Measurements from ENCODE around the gene ITPR2. TPM values are rescaled to one million over a fixed set of nuclear protein-coding genes. Genes with fewer than 3 reads are reported as not detected.

ITPR2 gene
- polyA plus RNA-seq, 1 of the 3 experiments (the other 2 are of a cell fraction) = 2.3 TPM

DNA sequence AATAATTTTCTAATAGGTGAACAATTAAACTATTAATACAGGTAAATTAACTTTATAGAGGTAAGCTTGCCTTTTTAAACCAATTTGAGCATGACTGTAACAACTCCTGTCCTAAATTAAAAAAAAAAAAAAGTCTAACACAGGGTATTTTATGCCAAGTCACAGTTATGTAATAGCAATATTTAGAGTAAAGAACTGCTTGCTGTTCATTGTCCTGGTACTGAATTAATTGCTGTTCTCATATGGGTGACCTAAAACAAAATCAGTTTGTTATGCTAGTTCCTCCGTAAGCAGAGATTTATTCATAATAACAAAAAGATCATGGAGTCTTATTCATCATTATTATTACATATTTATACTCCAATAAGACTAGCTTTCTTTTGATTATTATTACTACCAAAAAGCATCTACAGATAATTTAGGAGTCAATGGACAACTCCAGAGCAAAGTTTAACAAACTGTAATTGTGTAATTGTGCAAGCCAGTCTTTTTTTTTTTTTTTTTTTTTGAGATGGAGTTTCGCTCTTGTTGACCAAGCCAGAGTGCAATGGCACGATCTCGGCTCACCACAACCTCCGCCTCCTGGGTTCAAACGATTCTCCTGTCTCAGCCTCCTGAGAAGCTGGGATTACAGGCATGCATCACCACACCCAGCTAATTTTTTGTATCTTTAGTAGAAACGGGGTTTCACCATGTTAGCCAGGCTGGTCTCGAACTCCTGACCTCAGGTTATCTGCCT, 98.3 kb downstream of the ITPR2 start:
- Histone ChIP-seq H3K27ac (ENCODE audit: low read depth in 2 of 2, low read length in 1 of 2) (no peak overlapping the region), H3K27me3 (ENCODE audit: insufficient read depth) (no peaks in the 10 kb centered on the region), H3K4me3 (ENCODE audit: low read depth in 2 of 2, low read length in 1 of 2) (no peak overlapping the region), H3K9me2 (no peaks in the 10 kb centered on the region), H3K36me3 (replicated peaks in 1 of 2; ENCODE audit: control insufficient read depth in 1 of 2, insufficient read depth in 2 of 2, low read length in 1 of 2) (peaks cover 0 to 3% of the 10 kb centered on the region in 2 experiments), H3K4me2 (no peak overlapping the region), H2AFZ (ENCODE audit: low read depth) (no peak overlapping the region), H3K79me2 (ENCODE audit: insufficient read depth) (peaks cover 4% of the 10 kb centered on the region; the same call in 1 of the 2 replicates), H3K9ac (no peak overlapping the region), H3K4me1 (ENCODE audit: control insufficient read depth in 1 of 2, insufficient read depth in 2 of 2, low read depth in 1 of 2, low read length in 1 of 2) (0 out of 4 replicates have a peak, but pooled peaks cover 0 to 5% of the 10 kb centered on the region in 2 experiments), H3K9me3 (peaks cover 9% of the 10 kb centered on the region), H4K20me1 (ENCODE audit: insufficient read depth) (no peaks in the 10 kb centered on the region), H3F3A (replicated peaks; ENCODE audit: insufficient read depth) (no peaks in the 10 kb centered on the region)
- TF ChIP-seq RFX5 (IDR thresholded peaks at IDR 0.05; ENCODE audit: low read length) = no peak
- no peak for TF ChIP-seq TCF12 (IDR thresholded peaks at IDR 0.05)
- TF ChIP-seq FOSL2 (IDR thresholded peaks at IDR 0.05; ENCODE audit: borderline replicate concordance, low read depth) = no peak
- no peak for TF ChIP-seq EZH2phosphoT487 (IDR thresholded peaks at IDR 0.05; ENCODE audit: borderline replicate concordance, low read depth)
- no peak for TF ChIP-seq SMC3 (IDR thresholded peaks at IDR 0.05; ENCODE audit: low read depth, low read length)
- no peak for TF ChIP-seq RXRA (IDR thresholded peaks at IDR 0.05; ENCODE audit: borderline replicate concordance, low read depth)
- no peak for TF ChIP-seq NRF1 (IDR thresholded peaks at IDR 0.05; ENCODE audit: low read depth, low read length)
- TF ChIP-seq RCOR1 (IDR thresholded peaks at IDR 0.05; ENCODE audit: low read length) = no peak
- no peak for TF ChIP-seq JUND (IDR thresholded peaks at IDR 0.05)
- TF ChIP-seq, protein P1, sequence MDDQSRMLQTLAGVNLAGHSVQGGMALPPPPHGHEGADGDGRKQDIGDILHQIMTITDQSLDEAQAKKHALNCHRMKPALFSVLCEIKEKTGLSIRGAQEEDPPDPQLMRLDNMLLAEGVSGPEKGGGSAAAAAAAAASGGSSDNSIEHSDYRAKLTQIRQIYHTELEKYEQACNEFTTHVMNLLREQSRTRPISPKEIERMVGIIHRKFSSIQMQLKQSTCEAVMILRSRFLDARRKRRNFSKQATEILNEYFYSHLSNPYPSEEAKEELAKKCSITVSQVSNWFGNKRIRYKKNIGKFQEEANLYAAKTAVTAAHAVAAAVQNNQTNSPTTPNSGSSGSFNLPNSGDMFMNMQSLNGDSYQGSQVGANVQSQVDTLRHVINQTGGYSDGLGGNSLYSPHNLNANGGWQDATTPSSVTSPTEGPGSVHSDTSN (IDR thresholded peaks at IDR 0.05) = no peak
- TF ChIP-seq FOXJ3 (CRISPR knock-in tag; IDR thresholded peaks at IDR 0.05) = no peak
- no peak for TF ChIP-seq YY1 (IDR thresholded peaks at IDR 0.05; ENCODE audit: low read depth)
- TF ChIP-seq, protein P2, sequence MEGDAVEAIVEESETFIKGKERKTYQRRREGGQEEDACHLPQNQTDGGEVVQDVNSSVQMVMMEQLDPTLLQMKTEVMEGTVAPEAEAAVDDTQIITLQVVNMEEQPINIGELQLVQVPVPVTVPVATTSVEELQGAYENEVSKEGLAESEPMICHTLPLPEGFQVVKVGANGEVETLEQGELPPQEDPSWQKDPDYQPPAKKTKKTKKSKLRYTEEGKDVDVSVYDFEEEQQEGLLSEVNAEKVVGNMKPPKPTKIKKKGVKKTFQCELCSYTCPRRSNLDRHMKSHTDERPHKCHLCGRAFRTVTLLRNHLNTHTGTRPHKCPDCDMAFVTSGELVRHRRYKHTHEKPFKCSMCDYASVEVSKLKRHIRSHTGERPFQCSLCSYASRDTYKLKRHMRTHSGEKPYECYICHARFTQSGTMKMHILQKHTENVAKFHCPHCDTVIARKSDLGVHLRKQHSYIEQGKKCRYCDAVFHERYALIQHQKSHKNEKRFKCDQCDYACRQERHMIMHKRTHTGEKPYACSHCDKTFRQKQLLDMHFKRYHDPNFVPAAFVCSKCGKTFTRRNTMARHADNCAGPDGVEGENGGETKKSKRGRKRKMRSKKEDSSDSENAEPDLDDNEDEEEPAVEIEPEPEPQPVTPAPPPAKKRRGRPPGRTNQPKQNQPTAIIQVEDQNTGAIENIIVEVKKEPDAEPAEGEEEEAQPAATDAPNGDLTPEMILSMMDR (IDR thresholded peaks at IDR 0.05) = no peak
- DNase-seq = no peak
- WGBS (ENCODE audit: low lambda C conversion rate) = 92% methylated on average over 8 of the region's 8 CpGs
- ChIA-PET CTCF (no interaction called here), POLR2A (no interaction called here)

DNA sequence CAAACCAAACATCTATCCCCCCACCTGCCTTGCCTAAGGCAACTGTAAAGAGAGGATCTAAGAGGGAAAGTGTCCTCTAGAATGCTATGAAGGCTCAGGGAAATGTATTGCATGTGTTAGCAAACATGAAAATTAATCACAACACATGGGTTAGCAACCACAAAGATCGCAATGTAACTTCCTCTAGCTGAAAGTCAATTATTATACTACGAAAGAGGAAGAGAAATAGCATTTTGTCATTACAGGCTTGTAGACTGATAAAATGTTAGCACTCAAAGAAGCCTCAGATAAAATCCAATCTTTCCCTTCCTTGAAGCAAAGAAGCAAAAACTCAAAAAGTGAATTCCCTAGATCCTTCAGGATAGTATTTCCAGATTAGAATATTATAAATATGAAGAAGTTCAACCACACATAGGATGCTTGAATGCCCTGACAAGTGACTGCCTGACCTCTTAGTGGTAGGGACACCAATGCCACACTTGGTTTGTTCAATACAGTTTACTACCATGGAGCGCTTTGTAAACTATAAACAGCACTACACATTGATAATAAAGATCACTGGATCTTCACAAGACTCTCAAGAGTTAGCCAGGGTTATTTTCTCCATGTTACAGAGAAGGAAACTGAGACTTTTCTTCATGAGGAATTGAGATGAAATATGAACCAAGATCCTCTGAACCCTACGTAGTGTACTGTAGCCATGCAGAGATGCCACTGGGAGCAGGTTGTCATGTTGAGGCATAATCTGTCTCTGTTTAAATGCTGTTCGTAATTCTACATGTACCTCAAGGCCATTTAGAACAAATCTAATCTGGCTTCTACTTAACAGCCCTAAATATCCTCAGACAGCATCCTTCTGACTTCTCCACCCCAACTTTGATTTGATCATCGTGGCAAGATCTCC, 100.7 kb downstream of the ITPR2 start:
- ChIA-PET CTCF (no interaction called here), POLR2A (no interaction called here)
- no peak for DNase-seq
- H3F3A ChIP-seq (replicated peaks; ENCODE audit: insufficient read depth) = no peaks in the 10 kb centered on the region
- no peak overlapping the region for H3K4me2 ChIP-seq
- H3K4me3 ChIP-seq (ENCODE audit: low read depth in 2 of 2, low read length in 1 of 2) = no peak overlapping the region
- H2AFZ ChIP-seq (ENCODE audit: low read depth) = no peak overlapping the region
- H3K9me2 ChIP-seq = no peaks in the 10 kb centered on the region
- no peak overlapping the region for H3K27ac ChIP-seq (ENCODE audit: low read depth in 2 of 2, low read length in 1 of 2)
- no peaks in the 10 kb centered on the region for H3K27me3 ChIP-seq (ENCODE audit: insufficient read depth)
- H3K4me1 ChIP-seq (ENCODE audit: control insufficient read depth in 1 of 2, insufficient read depth in 2 of 2, low read depth in 1 of 2, low read length in 1 of 2) = peaks cover 3 to 4% of the 10 kb centered on the region in 2 experiments; a peak in 1 of 4 replicates
- no peaks in the 10 kb centered on the region for H4K20me1 ChIP-seq (ENCODE audit: insufficient read depth)
- peaks cover 4% of the 10 kb centered on the region; the same call in 1 of the 2 replicates for H3K79me2 ChIP-seq (ENCODE audit: insufficient read depth)
- no peak overlapping the region for H3K9ac ChIP-seq
- H3K9me3 ChIP-seq = no peaks in the 10 kb centered on the region
- WGBS (ENCODE audit: low lambda C conversion rate) = 90% methylated on average over 6 of the region's 6 CpGs
- no peaks in the 10 kb centered on the region for H3K36me3 ChIP-seq (replicated peaks in 1 of 2; ENCODE audit: control insufficient read depth in 1 of 2, insufficient read depth in 2 of 2, low read length in 1 of 2)
- TF ChIP-seq MXI1 (IDR thresholded peaks at IDR 0.05; ENCODE audit: low read depth, low read length) (no peak), JUND (IDR thresholded peaks at IDR 0.05) (no peak), EZH2phosphoT487 (IDR thresholded peaks at IDR 0.05; ENCODE audit: borderline replicate concordance, low read depth) (no peak), NRF1 (IDR thresholded peaks at IDR 0.05; ENCODE audit: low read depth, low read length) (no peak), RXRA (IDR thresholded peaks at IDR 0.05; ENCODE audit: borderline replicate concordance, low read depth) (no peak), FOSL2 (IDR thresholded peaks at IDR 0.05; ENCODE audit: borderline replicate concordance, low read depth) (no peak), SIN3A (IDR thresholded peaks at IDR 0.05; ENCODE audit: borderline replicate concordance, low read depth, low read length) (no peak), CHD2 (IDR thresholded peaks at IDR 0.05; ENCODE audit: low read length, partially characterized antibody) (no peak), YY1 (IDR thresholded peaks at IDR 0.05; ENCODE audit: low read depth) (no peak)
- TF ChIP-seq, protein P2 (IDR thresholded peaks at IDR 0.05) = no peak
- TF ChIP-seq, protein P3, sequence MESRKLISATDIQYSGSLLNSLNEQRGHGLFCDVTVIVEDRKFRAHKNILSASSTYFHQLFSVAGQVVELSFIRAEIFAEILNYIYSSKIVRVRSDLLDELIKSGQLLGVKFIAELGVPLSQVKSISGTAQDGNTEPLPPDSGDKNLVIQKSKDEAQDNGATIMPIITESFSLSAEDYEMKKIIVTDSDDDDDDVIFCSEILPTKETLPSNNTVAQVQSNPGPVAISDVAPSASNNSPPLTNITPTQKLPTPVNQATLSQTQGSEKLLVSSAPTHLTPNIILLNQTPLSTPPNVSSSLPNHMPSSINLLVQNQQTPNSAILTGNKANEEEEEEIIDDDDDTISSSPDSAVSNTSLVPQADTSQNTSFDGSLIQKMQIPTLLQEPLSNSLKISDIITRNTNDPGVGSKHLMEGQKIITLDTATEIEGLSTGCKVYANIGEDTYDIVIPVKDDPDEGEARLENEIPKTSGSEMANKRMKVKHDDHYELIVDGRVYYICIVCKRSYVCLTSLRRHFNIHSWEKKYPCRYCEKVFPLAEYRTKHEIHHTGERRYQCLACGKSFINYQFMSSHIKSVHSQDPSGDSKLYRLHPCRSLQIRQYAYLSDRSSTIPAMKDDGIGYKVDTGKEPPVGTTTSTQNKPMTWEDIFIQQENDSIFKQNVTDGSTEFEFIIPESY (IDR thresholded peaks at IDR 0.05; ENCODE audit: borderline replicate concordance, low read depth) = no peak
